HG03575 (cell line): ENCODE results near the gene METTL14.
"Not testable (repeated sequence)": the region's sequence is repeated elsewhere in the genome, so short reads cannot be mapped to it uniquely, and the experiment has no call there.

ENCODE experiments used
- ATAC-seq: cut with Tn5 transposase; IDR thresholded peaks from one replicate; pipeline ENCODE4 v1.9.1; 2021; ENCODE audit not compliant: unreplicated experiment, insufficient number of reproducible peaks, low FRiP score; ENCODE audit errors: extremely low read depth

METTL14 gene

GRCh38 chr4:118684873-118685811 is at the start of gene METTL14:
Gene METTL14, plus strand, starts transcription at chr4:118685392. Its CDS starts 143 bp downstream, at chr4:118685535.
- ATAC-seq = peak; percentile 97

GRCh38 chr4:118636126-118636525 is 49.1 kb upstream of the METTL14 start:
- not testable (repeated sequence) for ATAC-seq

- not testable (repeated sequence) for ATAC-seq
Measured at GRCh38 chr4:118664665-118665064, 20.5 kb upstream of the METTL14 start.

- not testable (repeated sequence) for ATAC-seq
Measured at GRCh38 chr4:118669220-118669619, 16.0 kb upstream of the METTL14 start.

- ATAC-seq = not testable (repeated sequence)
Measured at GRCh38 chr4:118670968-118671367, 14.2 kb upstream of the METTL14 start.

GRCh38 chr4:118676128-118676527 is 9.1 kb upstream of the METTL14 start:
- no peak for ATAC-seq

GRCh38 chr4:118680808-118681207 is 4.4 kb upstream of the METTL14 start:
- ATAC-seq = no peak

GRCh38 chr4:118682928-118683327 is 2.3 kb upstream of the METTL14 start:
- ATAC-seq = no peak

- no peak for ATAC-seq
Measured at GRCh38 chr4:118683513-118683912, 1.7 kb upstream of the METTL14 start.

GRCh38 chr4:118703118-118703517 is 17.9 kb downstream of the METTL14 start:
- ATAC-seq = no peak

GRCh38 chr4:118711052-118711451 is 25.9 kb downstream of the METTL14 start:
- no peak for ATAC-seq

GRCh38 chr4:118712872-118713271 is 27.7 kb downstream of the METTL14 start:
- no peak for ATAC-seq

- no peak for ATAC-seq
Measured at GRCh38 chr4:118714682-118715081, 29.5 kb downstream of the METTL14 start.

GRCh38 chr4:118716304-118716703 is 31.1 kb downstream of the METTL14 start:
- no peak for ATAC-seq

GRCh38 chr4:118718511-118719170 is 33.4 kb downstream of the METTL14 start:
- ATAC-seq = no peak

- no peak for ATAC-seq
Measured at GRCh38 chr4:118721752-118722151, 36.6 kb downstream of the METTL14 start.

GRCh38 chr4:118723369-118723768 is 38.2 kb downstream of the METTL14 start:
- ATAC-seq = no peak

GRCh38 chr4:118727360-118727759 is 42.2 kb downstream of the METTL14 start:
- no peak for ATAC-seq

GRCh38 chr4:118729287-118730286 is 44.4 kb downstream of the METTL14 start:
- ATAC-seq = no peak
